GM19455 (cell line): ENCODE results near the gene MOGAT1.

Experiments used
- ATAC-seq: cut with Tn5 transposase; IDR thresholded peaks from one replicate; pipeline ENCODE4 v1.9.1; 2021; ENCODE audit not compliant: unreplicated experiment

Gene MOGAT1, protein sequence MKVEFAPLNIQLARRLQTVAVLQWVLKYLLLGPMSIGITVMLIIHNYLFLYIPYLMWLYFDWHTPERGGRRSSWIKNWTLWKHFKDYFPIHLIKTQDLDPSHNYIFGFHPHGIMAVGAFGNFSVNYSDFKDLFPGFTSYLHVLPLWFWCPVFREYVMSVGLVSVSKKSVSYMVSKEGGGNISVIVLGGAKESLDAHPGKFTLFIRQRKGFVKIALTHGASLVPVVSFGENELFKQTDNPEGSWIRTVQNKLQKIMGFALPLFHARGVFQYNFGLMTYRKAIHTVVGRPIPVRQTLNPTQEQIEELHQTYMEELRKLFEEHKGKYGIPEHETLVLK

DNA sequence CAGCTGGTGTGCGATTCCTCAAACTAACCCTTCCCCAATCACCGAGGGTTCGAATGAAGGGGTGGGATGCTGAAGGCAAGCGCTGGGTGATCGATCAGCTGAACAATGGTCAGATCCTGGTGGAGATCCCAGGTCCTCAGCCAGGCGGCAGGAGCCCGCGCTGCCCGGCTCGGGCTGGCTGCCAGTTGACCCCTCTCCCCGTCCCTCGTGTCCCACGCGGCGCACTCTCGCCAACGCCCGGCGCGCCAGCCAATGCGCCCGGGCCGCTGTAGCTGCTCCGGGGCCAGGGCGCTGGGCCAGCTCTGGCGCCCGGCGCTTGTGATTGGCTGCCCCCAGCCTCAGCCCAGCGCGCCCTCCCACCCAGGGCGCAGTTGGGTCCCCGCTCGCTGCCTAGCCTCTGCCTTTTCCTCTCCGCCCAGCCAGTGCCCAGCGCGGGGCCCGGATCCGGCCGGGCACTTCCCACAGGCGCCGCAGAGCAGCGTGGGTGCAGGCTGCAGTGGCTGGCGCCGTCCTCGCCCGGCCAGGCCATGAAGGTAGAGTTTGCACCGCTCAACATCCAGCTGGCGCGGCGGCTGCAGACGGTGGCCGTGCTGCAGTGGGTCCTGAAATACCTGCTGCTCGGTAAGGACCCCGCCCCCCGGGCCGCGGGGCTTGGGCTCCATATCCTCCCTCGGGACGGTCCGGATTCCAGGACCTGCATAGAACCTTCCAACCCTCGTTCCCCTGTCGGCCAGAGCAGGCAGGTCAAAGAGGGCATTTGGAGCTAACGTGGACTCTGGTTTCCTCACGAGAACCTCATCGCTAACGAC, at the start of gene MOGAT1:
MOGAT1 (plus strand) TSS at position 400 of the 809 bp plus-strand sequence; CDS start at position 528, 128 bp downstream.
- no peak for ATAC-seq

DNA sequence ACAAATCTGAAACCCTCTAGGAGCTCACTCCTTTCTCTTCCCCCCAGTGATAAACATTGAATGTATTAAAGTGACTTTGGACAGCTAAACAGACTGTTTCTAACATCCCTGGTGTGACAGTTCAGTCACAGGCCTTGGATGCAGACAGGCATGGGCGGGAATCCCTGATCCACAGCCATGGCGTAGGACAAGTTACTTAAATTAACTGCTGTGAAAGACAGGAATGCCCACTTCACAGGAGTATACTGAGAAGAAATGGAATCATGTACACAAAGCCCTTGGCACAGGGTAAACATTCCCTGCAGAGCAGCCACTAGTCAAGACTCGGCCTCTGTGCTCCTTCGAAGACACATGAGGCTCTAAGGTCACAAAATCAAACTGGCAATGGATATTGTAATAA, 49.6 kb upstream of the MOGAT1 start:
- ATAC-seq, result no peak

DNA sequence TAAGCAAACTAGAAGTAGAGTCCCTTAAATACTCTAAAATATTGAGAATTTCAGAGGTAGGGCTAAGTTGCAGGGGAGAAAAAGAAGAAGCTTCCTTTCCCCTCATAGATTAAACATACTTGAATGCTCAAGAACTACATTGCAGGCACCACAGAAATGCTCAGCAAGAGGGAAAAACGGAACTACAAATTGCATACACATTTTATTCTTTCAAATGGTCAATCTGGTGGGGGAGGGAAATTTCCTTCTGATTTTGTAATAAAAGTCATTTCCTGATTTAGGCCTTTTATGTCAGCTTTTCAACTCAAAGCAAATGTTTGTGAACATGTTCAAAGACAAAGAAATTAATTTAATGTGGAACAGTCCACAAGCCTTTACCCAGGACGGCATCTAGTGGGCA, 48.5 kb upstream of the MOGAT1 start:
- ATAC-seq, result no peak

DNA sequence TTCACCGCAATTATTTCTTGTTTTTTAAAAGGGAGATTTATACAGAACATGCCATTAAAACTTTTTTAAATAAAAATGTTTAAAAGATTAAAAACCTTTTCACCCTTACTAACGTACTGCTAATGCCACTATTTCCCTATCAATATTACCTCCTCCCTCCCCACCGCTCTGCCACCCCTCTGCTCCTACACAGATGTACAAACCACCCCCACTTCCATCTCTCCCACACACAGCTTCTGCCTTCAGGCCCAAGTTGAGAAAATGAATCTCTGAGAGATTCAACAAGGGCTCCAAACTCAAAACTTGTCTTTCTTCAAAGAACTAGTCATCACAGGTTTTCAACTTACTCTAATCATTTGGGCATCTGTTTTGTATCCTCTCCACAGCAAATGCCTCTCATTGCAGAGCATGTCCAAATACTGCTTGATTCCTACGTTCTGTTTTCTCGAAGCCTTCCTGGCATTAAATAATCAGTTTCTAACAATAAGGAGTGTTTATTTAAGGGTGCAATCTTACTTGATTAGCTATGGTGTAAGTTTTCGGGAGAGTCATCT, 47.6 kb upstream of the MOGAT1 start:
- ATAC-seq, result no peak

DNA sequence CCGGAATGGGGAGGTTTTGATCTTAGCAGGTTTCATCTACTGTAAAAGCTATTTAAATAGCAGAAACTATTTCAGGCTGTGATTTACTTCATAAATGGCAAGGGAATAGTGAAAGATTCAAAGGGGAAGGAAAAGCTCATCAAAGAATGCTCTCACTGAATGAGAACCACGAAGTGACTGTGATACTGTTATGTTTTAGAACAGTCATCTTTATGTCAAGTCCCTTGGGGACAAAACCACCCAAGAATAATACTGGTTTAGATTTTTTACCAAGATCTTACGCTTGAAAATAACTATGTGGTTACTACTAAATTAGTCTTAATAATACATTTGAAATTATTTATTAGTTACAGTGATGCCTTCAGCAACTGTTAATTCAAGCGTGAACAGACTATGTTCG, 43.7 kb upstream of the MOGAT1 start:
- no peak for ATAC-seq

DNA sequence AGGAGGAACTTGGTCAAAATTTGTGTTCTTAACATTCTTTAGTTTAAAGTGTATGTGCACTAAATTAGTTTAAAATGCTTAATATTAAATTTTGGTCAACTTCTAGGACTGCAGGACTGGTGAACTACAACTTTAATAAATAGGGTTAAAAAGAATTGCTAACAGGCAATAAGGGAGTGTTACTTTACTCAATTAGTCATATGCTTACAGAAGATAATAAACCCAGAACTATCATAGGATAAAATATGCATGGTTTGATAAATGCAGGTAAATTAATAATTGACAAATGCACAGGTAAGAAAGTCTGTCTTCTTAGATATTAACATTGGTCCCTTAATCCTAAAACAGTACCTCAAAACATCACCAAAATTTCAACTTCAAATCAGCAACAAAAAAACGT, 36.2 kb upstream of the MOGAT1 start:
- ATAC-seq, result no peak

DNA sequence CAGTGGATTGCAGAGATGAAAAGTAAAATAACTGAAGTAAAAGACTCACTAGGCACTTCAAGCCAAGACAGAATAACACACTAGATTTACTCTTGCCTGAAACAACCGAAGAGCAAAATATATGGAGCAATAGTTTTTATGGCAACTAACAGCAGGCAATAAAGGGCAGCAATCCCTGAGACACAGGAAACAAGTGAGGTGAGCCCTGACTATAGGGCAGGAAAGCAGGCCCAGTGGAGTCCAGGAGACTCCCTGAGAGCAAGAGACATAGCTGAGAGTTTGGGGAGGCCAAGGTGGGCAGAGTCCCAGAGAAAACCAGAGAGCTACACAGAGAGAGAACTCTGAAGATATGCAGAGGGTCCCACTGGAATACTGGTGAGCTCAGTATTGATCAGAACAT, 34.4 kb upstream of the MOGAT1 start:
- ATAC-seq, result no peak

DNA sequence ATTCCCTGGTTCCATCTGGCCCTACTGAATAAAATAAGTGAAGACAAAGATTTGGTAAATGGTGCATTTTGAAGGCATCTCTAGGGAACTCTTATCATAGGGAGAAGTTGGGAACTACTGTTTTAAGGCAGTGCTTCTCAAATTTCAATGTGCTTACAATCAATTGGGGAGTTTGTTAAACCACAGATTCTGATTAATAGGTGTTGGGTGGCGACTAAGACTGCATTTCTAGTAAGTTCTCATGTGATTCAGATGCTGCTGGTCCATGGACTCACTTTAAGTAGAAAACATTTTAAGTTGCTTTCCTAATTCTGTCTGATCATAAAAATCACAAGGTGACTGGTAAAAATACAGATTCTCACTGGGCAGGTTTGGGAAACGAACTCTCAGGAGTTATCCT, 30.1 kb upstream of the MOGAT1 start:
- ATAC-seq, result no peak

DNA sequence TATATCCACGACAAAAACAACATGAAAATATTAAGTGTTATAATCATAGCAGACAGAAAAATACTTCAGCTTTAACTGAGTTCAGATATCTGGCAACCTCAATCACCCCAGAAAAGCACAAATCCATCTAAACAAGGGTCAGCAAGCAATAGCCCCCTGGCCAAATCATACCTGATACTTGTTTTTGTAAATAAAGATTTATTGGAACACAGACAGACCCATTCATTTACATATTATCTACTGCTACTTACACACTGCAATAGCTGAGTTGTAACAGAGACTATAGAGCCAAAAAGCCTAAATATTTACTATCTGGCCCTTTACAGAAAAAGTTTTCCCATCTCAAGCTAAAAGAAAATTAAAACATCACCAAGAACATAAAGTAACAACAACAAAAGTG, 28.3 kb upstream of the MOGAT1 start:
- ATAC-seq, result no peak

DNA sequence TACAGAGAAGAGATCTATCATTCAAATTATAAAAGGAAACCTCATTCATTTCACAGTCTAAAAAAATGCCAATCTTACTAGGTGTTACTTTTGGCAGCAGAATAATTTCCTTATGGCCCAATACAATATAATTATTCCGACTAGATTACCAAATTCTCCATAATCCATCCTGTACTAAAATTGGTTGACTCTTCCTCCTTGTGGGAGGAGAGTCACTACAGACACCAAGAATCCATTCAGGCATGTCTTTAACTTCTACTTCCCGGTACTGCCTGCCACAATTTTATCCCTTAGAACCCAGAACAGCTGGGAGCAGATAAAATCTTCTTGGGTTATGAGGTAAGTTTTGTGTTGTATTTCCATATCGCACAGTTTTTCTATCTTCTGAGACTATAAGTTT, 25.4 kb upstream of the MOGAT1 start:
- no peak for ATAC-seq

DNA sequence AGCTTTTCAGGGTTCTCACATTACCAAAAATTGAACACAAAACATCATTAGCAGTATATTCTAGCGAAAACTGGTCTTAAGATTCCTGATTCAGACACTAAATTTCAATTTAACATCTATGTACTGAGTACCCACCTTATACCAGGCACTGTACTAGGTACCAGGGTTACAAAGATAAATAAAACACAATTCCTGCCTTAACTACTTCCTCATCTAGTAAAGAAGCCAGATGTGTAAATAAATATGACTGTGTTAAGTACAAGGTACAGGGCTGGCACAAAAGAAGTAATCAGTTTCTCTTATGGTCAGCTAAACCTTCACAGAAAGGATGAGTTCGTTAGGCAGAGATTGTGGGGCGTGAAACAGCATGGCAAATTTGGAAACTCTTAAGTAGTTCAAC, 21.7 kb upstream of the MOGAT1 start:
- ATAC-seq, result no peak

DNA sequence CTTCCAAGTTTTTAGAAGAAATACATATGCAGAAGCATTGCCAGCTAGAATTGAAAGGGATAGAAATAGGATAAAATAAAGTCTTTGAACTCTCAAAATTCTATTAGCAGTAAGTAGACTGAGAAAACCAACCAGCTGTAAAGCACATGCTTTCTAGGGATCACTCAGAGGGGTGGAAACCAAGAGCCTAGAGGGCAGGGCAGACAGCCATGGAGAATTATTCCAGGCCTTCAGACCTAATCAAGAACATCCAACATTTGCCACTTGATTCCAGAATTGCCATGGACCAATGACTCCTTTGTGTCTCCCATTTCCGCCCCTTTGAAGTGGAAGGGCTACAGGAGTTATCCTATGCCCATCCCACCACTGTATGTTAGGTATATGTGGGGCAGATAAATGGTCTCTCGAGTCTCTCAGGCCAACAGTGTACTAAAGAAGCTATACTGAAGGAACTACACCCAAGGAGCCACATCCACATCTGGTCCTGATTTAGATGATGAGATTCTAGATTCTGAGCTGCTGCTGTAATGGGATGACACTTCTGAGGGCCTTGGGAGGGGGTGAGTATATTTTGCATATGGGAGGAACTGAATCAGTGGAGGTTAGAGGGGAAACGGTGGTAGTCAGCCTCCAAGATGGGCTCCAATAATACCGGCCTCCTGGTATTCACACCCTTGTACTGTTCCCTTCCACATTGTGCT, 19.6 kb upstream of the MOGAT1 start:
- no peak for ATAC-seq

DNA sequence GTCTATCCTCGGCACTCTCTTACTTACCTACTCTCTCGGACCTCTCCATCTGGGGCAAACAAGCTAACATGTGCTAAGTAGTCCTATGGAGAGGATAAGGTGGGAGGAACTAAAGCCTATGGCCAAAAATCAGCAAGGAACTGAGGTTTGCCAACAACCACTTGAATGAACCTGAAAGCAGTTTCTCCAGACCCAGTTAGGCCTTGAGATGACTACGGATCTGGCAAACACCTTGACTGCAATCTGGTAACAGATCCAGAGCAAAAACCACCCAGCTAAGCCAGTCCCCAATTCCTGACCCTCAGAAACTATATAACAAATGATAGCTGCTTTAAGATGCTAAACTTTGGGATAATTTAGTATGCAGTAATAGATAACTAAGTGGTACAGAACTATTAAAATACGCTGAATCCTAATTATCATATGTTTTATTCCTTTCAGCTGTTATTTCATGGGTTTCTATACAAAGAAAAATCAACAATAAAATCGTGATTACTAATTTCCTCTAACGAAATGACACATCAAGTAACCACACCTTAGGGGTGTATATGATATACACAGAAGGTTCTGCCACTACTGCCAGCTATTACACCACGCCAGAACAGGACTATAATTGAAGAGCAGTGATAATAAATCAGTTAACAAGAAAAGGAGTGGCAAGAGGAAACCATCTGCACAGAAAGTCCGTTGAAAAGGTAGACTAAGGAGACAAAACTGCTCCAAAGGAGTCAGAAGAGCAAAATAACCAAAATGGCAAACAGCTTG, 18.8 kb upstream of the MOGAT1 start:
- ATAC-seq, result no peak

DNA sequence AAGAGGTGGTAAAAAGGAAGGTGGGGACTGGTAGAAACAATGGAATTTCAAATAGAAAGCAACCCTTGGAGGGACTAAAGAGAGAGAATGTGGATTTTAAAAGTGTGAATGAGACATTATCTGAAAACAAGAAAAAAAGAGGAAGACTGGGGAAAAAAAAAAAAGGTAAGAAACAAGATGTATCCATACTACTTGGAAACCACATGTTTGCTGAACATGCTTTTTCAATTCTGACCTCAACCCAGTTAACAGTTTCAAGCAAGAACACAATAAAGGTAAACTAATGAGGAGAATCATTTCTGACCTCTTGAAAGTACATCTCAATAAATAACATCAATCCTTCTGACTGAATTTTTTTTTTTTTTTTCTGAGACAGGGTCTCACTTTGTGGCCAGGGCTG, 18.2 kb upstream of the MOGAT1 start:
- no peak for ATAC-seq

DNA sequence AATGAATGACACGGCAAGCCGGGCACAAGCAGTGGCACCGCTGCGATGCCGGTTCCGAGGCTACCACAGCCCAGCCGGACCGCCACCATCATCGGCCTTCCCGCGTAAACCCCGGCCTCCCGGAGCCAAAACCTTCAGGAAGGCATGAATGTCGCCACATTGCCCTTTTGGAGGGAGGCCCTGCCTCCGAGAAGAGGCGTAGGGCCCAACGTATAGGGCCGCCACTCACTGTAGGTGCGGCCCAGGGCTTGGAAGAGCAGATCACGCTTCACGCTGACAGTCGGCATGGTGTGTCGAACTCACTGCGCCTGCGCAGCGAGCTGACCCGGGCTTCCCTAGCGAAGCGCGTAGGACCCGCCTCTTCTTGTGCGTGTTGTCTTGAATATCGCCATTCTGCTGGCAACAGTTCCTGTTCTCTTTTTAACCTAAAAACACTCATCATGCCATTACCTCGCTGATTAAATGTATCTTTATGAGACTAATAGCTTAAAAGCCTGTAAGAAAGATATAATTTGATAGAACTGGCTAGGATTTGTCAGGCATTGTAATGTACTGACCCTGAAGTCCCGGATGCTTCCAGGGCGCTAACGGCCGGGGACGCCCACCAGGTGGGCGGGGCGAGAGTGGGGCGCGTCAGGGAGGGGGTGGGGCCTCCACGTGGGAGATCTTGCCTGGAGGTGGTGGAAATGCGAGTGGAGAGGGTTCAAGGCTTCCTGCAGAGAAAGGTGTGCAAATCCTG, 15.5 kb upstream of the MOGAT1 start, which contains the start of gene FARSB:
FARSB (minus strand) TSS at position 306 of the 739 bp plus-strand sequence; CDS start at position 287, 19 bp downstream.
- peak; percentile 90 for ATAC-seq

DNA sequence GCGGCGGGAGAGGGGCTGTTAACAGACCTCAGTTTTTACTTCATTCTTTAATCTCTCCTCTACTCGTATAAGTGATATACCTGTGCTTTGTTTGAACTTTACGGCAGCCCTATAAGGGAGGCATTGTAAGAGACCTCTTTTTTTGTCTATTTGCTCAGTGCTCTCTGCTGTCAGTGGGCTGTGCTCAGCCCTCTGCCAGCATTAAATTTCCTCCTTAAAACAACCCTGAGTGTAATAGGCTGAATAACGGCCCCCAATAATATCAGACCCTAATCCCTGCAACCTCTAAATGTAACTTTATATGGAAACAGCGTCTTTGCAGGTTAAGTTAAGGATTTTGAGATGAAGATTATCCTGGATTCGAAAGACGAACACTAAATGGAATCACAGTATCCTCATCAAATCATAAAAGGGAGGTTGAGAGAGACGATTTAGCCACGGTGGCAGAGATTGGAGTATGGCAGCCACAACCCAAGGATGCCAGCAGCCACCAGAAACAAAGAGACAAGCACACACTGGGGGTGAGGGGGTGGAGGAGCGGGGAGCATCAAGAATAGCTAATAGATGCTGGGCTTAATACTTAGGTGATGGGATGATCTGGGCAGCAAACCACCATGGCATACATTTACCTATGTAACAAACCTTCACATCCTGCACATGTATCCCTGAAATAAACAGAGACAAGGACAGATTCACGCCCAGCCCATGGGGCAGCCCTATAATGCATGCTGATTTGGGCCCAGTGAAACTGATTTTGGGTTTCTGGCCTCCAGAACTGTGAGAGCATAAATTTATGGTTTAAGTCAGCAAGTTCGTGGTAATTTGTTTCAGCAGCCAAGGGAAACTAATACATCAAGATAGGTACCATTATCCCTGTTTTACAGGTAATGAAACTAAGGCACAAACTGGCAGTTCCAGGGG, 14.7 kb upstream of the MOGAT1 start:
- ATAC-seq, result peak; percentile 28

DNA sequence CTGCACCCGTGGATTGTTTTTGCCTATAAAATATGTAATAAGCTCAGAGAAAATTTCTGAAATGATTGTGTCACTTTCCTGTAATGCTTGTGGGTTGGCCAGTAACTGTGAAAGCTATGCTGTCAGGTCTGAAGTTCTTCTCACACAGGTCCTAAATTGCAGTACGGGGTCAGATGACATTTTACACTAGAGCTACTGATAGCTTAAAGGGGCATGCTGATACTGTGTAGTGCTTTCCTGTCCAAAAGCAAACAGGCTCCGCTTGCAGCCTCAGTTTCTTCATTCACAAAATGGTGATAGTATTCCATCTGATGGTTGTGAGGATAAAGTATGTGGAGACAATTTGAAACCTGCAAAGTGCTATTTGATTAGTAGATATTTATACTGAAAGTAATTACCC, 8.0 kb upstream of the MOGAT1 start:
- ATAC-seq, result no peak

DNA sequence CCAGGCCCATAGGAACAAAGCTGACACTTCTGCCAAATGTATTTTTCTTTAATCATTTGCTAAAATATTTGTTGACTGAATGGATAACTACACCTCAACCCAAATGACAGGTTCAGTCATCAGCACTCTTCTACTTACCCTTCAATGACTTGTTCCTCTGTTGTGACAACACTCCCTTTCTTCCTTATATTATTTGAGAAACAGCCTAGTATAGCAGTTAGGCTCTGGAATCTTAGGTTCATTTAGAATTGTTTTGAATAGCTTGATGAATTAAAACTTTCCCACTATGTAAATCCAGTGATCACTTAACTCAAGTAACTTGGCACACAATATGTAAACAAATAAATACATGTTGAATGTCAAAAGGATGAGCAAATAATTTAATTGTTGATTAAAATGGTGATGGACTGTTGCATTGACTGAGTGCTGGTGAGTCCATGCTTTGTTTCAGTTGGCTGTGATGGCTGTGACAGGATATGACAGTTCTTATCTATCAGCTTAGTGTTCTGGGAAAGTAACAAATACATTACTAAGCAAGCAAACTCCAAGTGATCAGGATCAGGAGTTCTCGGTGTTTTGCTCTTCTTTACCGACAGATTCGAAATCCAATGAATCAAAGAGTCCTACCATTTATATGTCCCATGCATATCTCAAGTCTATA, 2.8 kb upstream of the MOGAT1 start:
- ATAC-seq, result no peak
